SH-SY5Y (cell line): ENCODE measurements around the gene PLCB4.

Experiments used
- GATA2 ChIP-seq: IDR thresholded peaks from 2 replicates; pipeline ENCODE4 v1.6.1; 2011; ENCODE audit warnings: mild to moderate bottlenecking, low read depth, low read length
- GATA3 ChIP-seq: IDR thresholded peaks from 2 replicates; pipeline ENCODE4 v1.6.1; 2011; ENCODE audit warnings: low read depth, mild to moderate bottlenecking, low read length, moderate library complexity

GRCh38 chr20:9228774-9229450, 160.0 kb downstream of the PLCB4 start:
- no peak for TF ChIP-seq GATA2
- TF ChIP-seq GATA3: no peak
